ENCODE results near the gene FRMD6. TPM values are rescaled to one million over a fixed set of nuclear protein-coding genes. Genes with fewer than 3 reads are reported as not detected.
A peak's percentile ranks its signal among the peaks of the same experiment; 100 is the strongest.
"Not testable (repeated sequence)": the region's sequence is repeated elsewhere in the genome, so short reads cannot be mapped to it uniquely, and the experiment has no call there.

The FRMD6 gene
- polyA plus RNA-seq, 4 donors = 0.45 to 6.2 (median 3.2) TPM

DNA sequence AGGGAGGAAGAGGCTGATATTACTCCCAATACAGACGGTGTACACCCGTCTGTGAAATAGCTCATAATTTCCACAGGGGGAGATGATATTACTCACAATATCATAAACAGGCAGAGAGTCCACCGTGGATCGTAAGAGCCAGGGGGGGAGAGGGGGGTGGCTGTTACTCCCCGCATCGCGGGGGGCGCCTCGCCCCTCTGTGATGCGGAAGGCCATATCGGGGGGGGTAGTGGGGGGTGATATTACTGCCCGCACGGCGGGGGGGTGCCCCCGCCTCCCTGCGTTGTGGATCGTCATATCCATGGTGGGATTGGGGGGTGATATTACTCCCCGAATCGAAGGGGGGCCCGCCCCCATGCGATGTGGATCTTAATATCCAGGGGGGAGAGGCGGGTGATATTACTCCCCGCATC, 91.9 kb downstream of the FRMD6 start:
- FAIRE-seq = no peak
- H3K4me3 ChIP-seq (ENCODE audit: low read depth in 1 of 3, low read length in 3 of 3) = no peak overlapping the region
- WGBS, 3 donors = 73 to 87% (median 80%) methylated on average over 22 to 23 of the region's 23 CpGs

DNA sequence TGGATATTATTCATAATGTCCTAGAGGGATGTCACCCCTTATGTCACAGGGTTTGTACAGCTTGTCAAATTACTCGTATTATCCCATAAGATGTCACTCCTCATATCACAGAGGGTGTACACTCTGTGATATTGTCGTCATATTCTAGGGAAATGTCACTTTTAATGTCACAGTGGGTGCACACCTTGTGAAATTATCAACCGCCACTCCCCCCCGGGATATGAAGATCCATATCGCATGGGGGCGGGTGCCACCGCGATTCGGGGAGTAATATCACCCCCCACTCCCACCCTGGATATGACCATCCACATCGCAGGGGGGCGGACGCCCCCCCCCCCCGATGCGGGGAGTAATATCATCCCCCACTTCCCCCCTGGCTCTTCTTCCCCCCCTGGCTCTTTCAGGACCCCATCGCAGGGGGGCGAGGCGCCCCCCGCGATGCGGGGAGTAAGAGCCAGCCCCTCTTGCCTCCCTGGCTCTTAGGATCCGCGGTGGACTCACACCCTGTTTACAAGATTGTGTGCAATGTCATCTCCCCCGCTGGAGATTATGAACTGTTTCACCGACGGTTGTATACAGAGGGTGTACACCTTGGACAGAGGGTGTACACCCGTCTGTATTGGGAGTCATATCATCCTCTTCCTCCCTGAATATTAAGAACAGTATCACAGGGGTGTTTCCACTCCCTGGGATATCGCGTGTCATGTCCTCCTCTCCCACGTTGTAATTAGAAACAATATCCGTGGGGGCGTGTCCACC, 92.8 kb downstream of the FRMD6 start:
- Histone ChIP-seq H3K4me3 (ENCODE audit: low read depth in 1 of 3, low read length in 3 of 3) (no peak overlapping the region), H3K36me3 (ENCODE audit: control insufficient read depth in 3 of 3, insufficient read depth in 2 of 3, low read depth in 1 of 3, low read length in 3 of 3) (no peaks in the 10 kb centered on the region), H3K4me1 (ENCODE audit: control insufficient read depth in 3 of 3, insufficient read depth in 2 of 3, low read depth in 1 of 3, low read length in 2 of 3) (no peaks in the 10 kb centered on the region), H3K27me3 (ENCODE audit: control insufficient read depth in 3 of 3, insufficient read depth in 3 of 3, low read length in 3 of 3) (no peaks in the 10 kb centered on the region), H3K9me3 (ENCODE audit: control insufficient read depth in 2 of 2, insufficient read depth in 1 of 2, low read depth in 1 of 2, low read length in 1 of 2) (peaks cover 0 to 5% of the 10 kb centered on the region in 2 donors), H3K27ac (ENCODE audit: low read depth in 1 of 3, low read length in 2 of 3) (no peak overlapping the region)
- 83 to 89% (median 88%) methylated on average over 28 to 31 of the region's 31 CpGs for WGBS, 3 donors
- DNase-seq = no peak
- FAIRE-seq = no peak

More for the DNA sequence above, 91.9 kb downstream of the FRMD6 start:
- Histone ChIP-seq H3K27ac (ENCODE audit: low read depth in 1 of 3, low read length in 2 of 3) (no peak overlapping the region), H3K4me1 (ENCODE audit: control insufficient read depth in 3 of 3, insufficient read depth in 2 of 3, low read depth in 1 of 3, low read length in 2 of 3) (no peaks in the 10 kb centered on the region), H3K36me3 (ENCODE audit: control insufficient read depth in 3 of 3, insufficient read depth in 2 of 3, low read depth in 1 of 3, low read length in 3 of 3) (no peaks in the 10 kb centered on the region), H3K9me3 (ENCODE audit: control insufficient read depth in 2 of 2, insufficient read depth in 1 of 2, low read depth in 1 of 2, low read length in 1 of 2) (peaks cover 0 to 5% of the 10 kb centered on the region in 2 donors), H3K27me3 (ENCODE audit: control insufficient read depth in 3 of 3, insufficient read depth in 3 of 3, low read length in 3 of 3) (no peaks in the 10 kb centered on the region)
- no peak for DNase-seq

DNA sequence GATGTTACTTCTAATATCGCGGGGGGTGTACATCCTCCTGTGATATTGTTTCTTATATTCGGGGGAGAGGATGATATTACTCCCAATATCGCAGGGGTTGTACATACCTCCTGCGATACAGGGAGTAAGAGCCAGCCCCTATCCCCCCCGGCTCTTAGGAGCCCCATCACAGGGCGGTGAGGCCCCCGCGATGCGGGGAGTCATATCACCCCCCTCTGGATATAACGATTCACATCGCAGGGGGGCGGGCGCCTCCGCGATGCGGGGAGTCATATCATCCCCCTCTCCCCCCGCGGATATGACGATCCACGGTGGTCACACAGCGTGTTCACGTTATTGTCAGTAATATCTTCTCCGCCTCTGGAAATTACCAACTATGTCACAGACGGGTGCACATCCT, 95.1 kb downstream of the FRMD6 start:
- FAIRE-seq = not testable (repeated sequence)
- WGBS, 3 donors = 87 to 93% (median 91%) methylated on average over 23 to 25 of the region's 25 CpGs

DNA sequence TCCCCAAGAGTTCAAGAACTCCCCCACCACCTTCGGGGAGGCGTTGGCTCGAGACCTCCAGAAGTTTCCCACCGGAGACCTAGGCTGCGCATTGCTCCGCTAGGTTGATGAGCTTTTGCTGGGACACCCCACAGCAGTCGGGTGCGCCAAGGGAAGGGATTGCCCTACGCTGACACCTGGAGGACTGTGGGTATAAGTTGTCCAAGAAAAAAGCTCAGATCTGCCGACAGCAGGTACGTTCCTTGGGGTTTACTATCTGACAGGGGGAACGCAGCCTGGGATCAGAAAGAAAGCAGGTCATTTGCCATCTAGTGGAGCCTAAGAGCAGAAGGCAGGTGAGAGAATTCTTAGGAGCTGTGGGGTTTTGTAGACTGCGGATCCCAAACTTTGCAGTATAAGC, 98.8 kb downstream of the FRMD6 start:
- no peaks in the 10 kb centered on the region for H3K4me1 ChIP-seq (ENCODE audit: control insufficient read depth in 3 of 3, insufficient read depth in 2 of 3, low read depth in 1 of 3, low read length in 2 of 3)
- no peak overlapping the region for H3K4me3 ChIP-seq (ENCODE audit: low read depth in 1 of 3, low read length in 3 of 3)
- no peak for DNase-seq
- WGBS, 3 donors = 76 to 86% (median 80%) methylated on average over 13 of the region's 13 CpGs
- H3K9me3 ChIP-seq (ENCODE audit: control insufficient read depth in 2 of 2, insufficient read depth in 1 of 2, low read depth in 1 of 2, low read length in 1 of 2) = no peaks in the 10 kb centered on the region
- H3K27ac ChIP-seq (ENCODE audit: low read depth in 1 of 3, low read length in 2 of 3) = no peak overlapping the region
- FAIRE-seq = no peak
- no peaks in the 10 kb centered on the region for H3K36me3 ChIP-seq (ENCODE audit: control insufficient read depth in 3 of 3, insufficient read depth in 2 of 3, low read depth in 1 of 3, low read length in 3 of 3)
- H3K27me3 ChIP-seq (ENCODE audit: control insufficient read depth in 3 of 3, insufficient read depth in 3 of 3, low read length in 3 of 3) = no peaks in the 10 kb centered on the region

More for the DNA sequence above, 95.1 kb downstream of the FRMD6 start:
- not testable (repeated sequence) for H3K27ac ChIP-seq (ENCODE audit: low read depth in 1 of 3, low read length in 2 of 3); H3K27me3 ChIP-seq (ENCODE audit: control insufficient read depth in 3 of 3, insufficient read depth in 3 of 3, low read length in 3 of 3); DNase-seq; H3K4me1 ChIP-seq (ENCODE audit: control insufficient read depth in 3 of 3, insufficient read depth in 2 of 3, low read depth in 1 of 3, low read length in 2 of 3); H3K9me3 ChIP-seq (ENCODE audit: control insufficient read depth in 2 of 2, insufficient read depth in 1 of 2, low read depth in 1 of 2, low read length in 1 of 2); H3K36me3 ChIP-seq (ENCODE audit: control insufficient read depth in 3 of 3, insufficient read depth in 2 of 3, low read depth in 1 of 3, low read length in 3 of 3); H3K4me3 ChIP-seq (ENCODE audit: low read depth in 1 of 3, low read length in 3 of 3)

DNA sequence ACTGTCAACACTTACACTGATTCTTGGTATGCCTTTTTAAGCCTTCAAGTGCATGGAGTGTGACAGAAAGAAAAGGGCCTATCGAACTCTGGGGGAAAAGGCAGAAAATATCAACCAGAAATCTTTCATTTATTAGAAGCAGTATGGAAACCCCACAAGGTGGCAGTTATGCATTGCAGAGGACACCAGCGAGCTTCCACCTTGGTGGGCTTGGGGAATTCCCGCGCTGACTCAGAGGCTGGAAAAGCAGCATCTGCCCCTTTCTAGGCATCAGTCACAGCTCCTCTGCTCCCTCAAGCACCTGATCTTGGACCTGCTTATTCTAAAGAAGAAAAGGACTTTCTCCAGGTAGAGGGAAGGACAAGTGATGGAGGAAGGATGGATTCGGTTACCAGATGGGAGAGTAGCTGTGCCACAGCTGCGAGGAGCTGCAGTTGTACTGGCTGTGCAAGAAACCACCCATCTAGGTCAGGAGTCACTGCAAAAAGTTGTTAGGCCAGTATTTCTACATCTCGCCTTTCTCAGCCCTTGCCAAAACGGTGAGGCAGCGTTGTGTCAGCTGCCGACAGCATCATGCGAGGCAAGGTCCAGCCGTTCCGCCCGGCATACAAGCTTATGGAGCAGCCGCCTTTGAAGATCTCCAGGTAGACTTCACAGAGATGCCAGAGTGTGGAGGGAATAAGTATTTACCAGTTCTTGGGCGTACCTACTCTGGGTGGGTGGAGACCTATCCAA, 100.1 kb downstream of the FRMD6 start:
- H3K4me1 ChIP-seq (ENCODE audit: control insufficient read depth in 3 of 3, insufficient read depth in 2 of 3, low read depth in 1 of 3, low read length in 2 of 3); H3K4me3 ChIP-seq (ENCODE audit: low read depth in 1 of 3, low read length in 3 of 3); H3K27ac ChIP-seq (ENCODE audit: low read depth in 1 of 3, low read length in 2 of 3); H3K27me3 ChIP-seq (ENCODE audit: control insufficient read depth in 3 of 3, insufficient read depth in 3 of 3, low read length in 3 of 3); H3K36me3 ChIP-seq (ENCODE audit: control insufficient read depth in 3 of 3, insufficient read depth in 2 of 3, low read depth in 1 of 3, low read length in 3 of 3); FAIRE-seq; H3K9me3 ChIP-seq (ENCODE audit: control insufficient read depth in 2 of 2, insufficient read depth in 1 of 2, low read depth in 1 of 2, low read length in 1 of 2): not testable (repeated sequence)
- 24 to 74% (median 47%) methylated on average over 16 of the region's 16 CpGs for WGBS, 3 donors
- DNase-seq = peak in 1 of 2 donors; percentile 5

DNA sequence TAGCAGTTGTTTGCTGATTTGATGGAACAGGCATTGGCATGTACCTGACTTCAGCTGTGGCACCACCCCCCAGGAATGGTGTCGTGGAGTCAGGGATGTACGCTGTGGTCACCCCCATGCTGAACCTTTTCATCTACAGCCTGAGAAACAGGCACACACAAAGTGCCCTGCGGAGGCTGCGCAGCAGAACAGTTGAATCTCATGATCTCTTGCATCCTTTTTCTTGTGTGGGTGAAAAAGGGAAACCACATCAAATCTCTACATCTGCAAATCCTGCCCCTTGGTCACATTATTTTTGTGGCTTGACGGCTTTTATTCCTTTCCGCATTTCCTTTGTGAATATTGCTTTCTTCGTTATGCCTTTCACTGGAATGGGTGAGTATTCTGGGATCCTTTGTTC, 106.0 kb downstream of the FRMD6 start:
- DNase-seq; H3K27ac ChIP-seq (ENCODE audit: low read depth in 1 of 3, low read length in 2 of 3); H3K27me3 ChIP-seq (ENCODE audit: control insufficient read depth in 3 of 3, insufficient read depth in 3 of 3, low read length in 3 of 3); H3K4me1 ChIP-seq (ENCODE audit: control insufficient read depth in 3 of 3, insufficient read depth in 2 of 3, low read depth in 1 of 3, low read length in 2 of 3); FAIRE-seq; H3K36me3 ChIP-seq (ENCODE audit: control insufficient read depth in 3 of 3, insufficient read depth in 2 of 3, low read depth in 1 of 3, low read length in 3 of 3); H3K4me3 ChIP-seq (ENCODE audit: low read depth in 1 of 3, low read length in 3 of 3); H3K9me3 ChIP-seq (ENCODE audit: control insufficient read depth in 2 of 2, insufficient read depth in 1 of 2, low read depth in 1 of 2, low read length in 1 of 2): not testable (repeated sequence)
- WGBS, 3 donors = 54 to 73% (median 67%) methylated on average over 7 of the region's 7 CpGs

DNA sequence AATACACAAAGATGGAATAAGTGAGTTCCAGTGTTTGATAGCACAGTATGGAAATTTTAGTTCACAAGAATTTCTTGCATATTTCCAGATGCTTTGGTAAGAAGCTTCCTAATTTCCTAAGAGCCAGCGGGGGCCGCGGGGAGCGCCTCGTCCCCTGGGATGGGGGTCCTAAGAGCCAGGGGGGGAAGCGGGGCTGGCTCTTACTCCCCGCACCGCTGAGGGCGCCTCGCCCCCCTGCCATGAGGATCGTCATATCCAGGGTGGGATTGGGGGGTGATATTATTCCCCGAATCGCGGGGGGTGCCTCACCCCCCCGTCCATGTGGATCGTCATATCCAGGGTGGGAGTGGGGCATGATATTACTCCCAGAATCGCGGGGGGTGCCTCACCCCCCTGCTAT, 108.2 kb downstream of the FRMD6 start:
- Histone ChIP-seq H3K4me3 (ENCODE audit: low read depth in 1 of 3, low read length in 3 of 3) (no peak overlapping the region), H3K36me3 (ENCODE audit: control insufficient read depth in 3 of 3, insufficient read depth in 2 of 3, low read depth in 1 of 3, low read length in 3 of 3) (no peaks in the 10 kb centered on the region), H3K4me1 (ENCODE audit: control insufficient read depth in 3 of 3, insufficient read depth in 2 of 3, low read depth in 1 of 3, low read length in 2 of 3) (no peaks in the 10 kb centered on the region), H3K9me3 (ENCODE audit: control insufficient read depth in 2 of 2, insufficient read depth in 1 of 2, low read depth in 1 of 2, low read length in 1 of 2) (no peaks in the 10 kb centered on the region), H3K27me3 (ENCODE audit: control insufficient read depth in 3 of 3, insufficient read depth in 3 of 3, low read length in 3 of 3) (no peaks in the 10 kb centered on the region), H3K27ac (ENCODE audit: low read depth in 1 of 3, low read length in 2 of 3) (no peak overlapping the region)
- FAIRE-seq = no peak
- 90 to 93% (median 93%) methylated on average over 18 of the region's 18 CpGs for WGBS, 3 donors
- no peak for DNase-seq

DNA sequence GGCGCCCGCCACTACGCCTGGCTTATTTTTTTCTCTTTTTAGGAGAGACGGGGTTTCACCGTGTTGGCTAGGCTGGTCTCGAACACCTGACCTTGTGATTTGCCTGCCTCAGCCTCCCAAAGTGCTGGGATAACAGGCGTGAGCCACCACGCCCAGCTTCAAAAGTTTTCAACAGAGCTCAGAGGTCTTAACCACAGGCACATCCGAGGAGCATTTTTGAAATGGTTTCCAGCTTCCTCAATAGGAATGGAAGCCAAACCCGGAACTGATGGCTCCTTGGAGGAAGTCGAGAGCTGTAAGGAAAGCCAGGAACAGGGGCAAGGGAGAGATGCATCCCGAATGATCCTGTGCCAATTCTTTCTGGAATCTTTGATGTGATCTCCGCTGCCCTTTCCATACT, 114.0 kb downstream of the FRMD6 start:
- FAIRE-seq; H3K9me3 ChIP-seq (ENCODE audit: control insufficient read depth in 2 of 2, insufficient read depth in 1 of 2, low read depth in 1 of 2, low read length in 1 of 2): not testable (repeated sequence)
- WGBS, 3 donors = 81 to 88% (median 86%) methylated on average over 13 of the region's 13 CpGs

More for the DNA sequence above, 114.0 kb downstream of the FRMD6 start:
- H3K27ac ChIP-seq (ENCODE audit: low read depth in 1 of 3, low read length in 2 of 3); H3K4me3 ChIP-seq (ENCODE audit: low read depth in 1 of 3, low read length in 3 of 3); H3K4me1 ChIP-seq (ENCODE audit: control insufficient read depth in 3 of 3, insufficient read depth in 2 of 3, low read depth in 1 of 3, low read length in 2 of 3); DNase-seq; H3K27me3 ChIP-seq (ENCODE audit: control insufficient read depth in 3 of 3, insufficient read depth in 3 of 3, low read length in 3 of 3); H3K36me3 ChIP-seq (ENCODE audit: control insufficient read depth in 3 of 3, insufficient read depth in 2 of 3, low read depth in 1 of 3, low read length in 3 of 3): not testable (repeated sequence)
